Endometrial microvascular endothelial cells (primary cell): ENCODE results near the gene ZW10. TPM values are rescaled to one million over a fixed set of nuclear protein-coding genes. Genes with fewer than 3 reads are reported as not detected.

ENCODE experiments used
- total RNA-seq: library from RNA; depleted of rRNA; stranded (reverse); fragments of >200 nt; gene quantifications from one replicate; pipeline ENCODE4 v1.2.3, GENCODE V29; 2015; ENCODE audit errors: inconsistent ontology term

Gene ZW10
- total RNA-seq, 1 donor from 2014 or later = 26.6 TPM

Other genes with a start within 250 kb of the ZW10 start
- gene TMPRSS5, start 67.4 kb downstream of the ZW10 start, total RNA-seq = not detected
- not detected for gene CLDN25, start 6.1 kb upstream of the ZW10 start, total RNA-seq
- gene USP28, start 101.9 kb upstream of the ZW10 start, total RNA-seq = 30.3 TPM
- gene HTR3B, start 131.1 kb upstream of the ZW10 start, total RNA-seq = not detected
- gene HTR3A, start 201.4 kb upstream of the ZW10 start, total RNA-seq = not detected